Measurements from ENCODE around the gene TOM1. TPM values are rescaled to one million over a fixed set of nuclear protein-coding genes. Genes with fewer than 3 reads are reported as not detected.
A peak's percentile ranks its signal among the peaks of the same experiment; 100 is the strongest.

TOM1 gene
- total RNA-seq = 10 to 100 TPM; 23.7 to 29.5 TPM

- ATAC-seq (peak; percentile 97), DNase-seq (peak; percentile 97)
- peaks cover 5% of the 10 kb centered on the region for H3K36me3 Mint-ChIP-seq (ENCODE audit: low read depth)
- no peaks in the 10 kb centered on the region for H3K27me3 Mint-ChIP-seq
- H3K27ac Mint-ChIP-seq = peak within 1 kb of the TSS; percentile 84
- no peaks in the 10 kb centered on the region for H3K9me3 Mint-ChIP-seq (ENCODE audit: low read depth)
- H3K4me1 Mint-ChIP-seq = peaks cover 35% of the 10 kb centered on the region
- intact Hi-C loops (cut with DNase I, micrococcal nuclease) = loop anchor here (1.0 to 10.0 kb wide), 12 partner anchors 13 to 1205 kb away; partner anchors contain the start of genes APOL6 (in 1 of the 2), FOXRED2 (in 1 of the 2), HMGXB4 (in 1 of the 2) and MCM5 (in 1 of the 2)
- POLR2A ChIA-PET = interaction anchor here (0.6 to 1.2 kb wide), 5 partner anchors 10 to 42 kb away, joined by 3 to 7 read pairs (median 3); no protein-coding TSS in a partner anchor
- H3K4me3 Mint-ChIP-seq = peak within 1 kb of the TSS; percentile 83
- CTCF ChIA-PET = interaction anchor here (0.7 to 1.4 kb wide), 6 partner anchors 10 to 253 kb away, joined by 3 to 6 read pairs (median 3); partner anchors contain the start of gene MCM5
These were observed at the start of gene TOM1 for GRCh38 chr22:35299673-35300499. TOM1 (plus strand) TSS chr22:35299894; CDS start chr22:35299929, 35 bp downstream.

- no peak for ATAC-seq
- Mint-ChIP-seq H3K27ac (no peak overlapping the region), H3K4me3 (no peak overlapping the region), H3K9me3 (ENCODE audit: low read depth) (no peaks in the 10 kb centered on the region), H3K27me3 (peaks cover 11% of the 10 kb centered on the region), H3K36me3 (ENCODE audit: low read depth) (no peaks in the 10 kb centered on the region), H3K4me1 (peaks cover 3% of the 10 kb centered on the region)
- ChIA-PET CTCF (no interaction called here), POLR2A (no interaction called here)
- intact Hi-C loops (cut with DNase I, micrococcal nuclease) = loop anchor here in 1 of 2 experiments (10.0 kb wide), 1 partner anchor 85 kb away; no protein-coding TSS in a partner anchor
- DNase-seq = no peak
These were observed 49.5 kb upstream of the TOM1 start for GRCh38 chr22:35250156-35250555.

GRCh38 chr22:35253946-35254345 lies 45.7 kb upstream of the TOM1 start:
- Mint-ChIP-seq H3K9me3 (ENCODE audit: low read depth) (no peaks in the 10 kb centered on the region), H3K4me1 (peaks cover 21% of the 10 kb centered on the region), H3K36me3 (ENCODE audit: low read depth) (peaks cover 11% of the 10 kb centered on the region), H3K4me3 (no peak overlapping the region), H3K27ac (no peak overlapping the region), H3K27me3 (peaks cover 4% of the 10 kb centered on the region)
- DNase-seq = no peak
- POLR2A ChIA-PET = interaction anchor here (0.7 kb wide), 1 partner anchor 97 kb away, joined by 4 read pairs; no protein-coding TSS in a partner anchor
- ATAC-seq = no peak
- CTCF ChIA-PET = no interaction called here
- intact Hi-C loops (cut with DNase I, micrococcal nuclease) = loop anchor here in 1 of 2 experiments (10.0 kb wide), 1 partner anchor 81 kb away; no protein-coding TSS in a partner anchor

- ATAC-seq (peak; percentile 19), DNase-seq (no peak)
- ChIA-PET POLR2A (interaction anchor here (0.6 to 1.8 kb wide), 4 partner anchors 10 to 827 kb away, joined by 3 to 8 read pairs (median 6); no protein-coding TSS in a partner anchor), CTCF (interaction anchor here (1.1 kb wide), 1 partner anchor 25 kb away, joined by 4 read pairs; no protein-coding TSS in a partner anchor)
- Mint-ChIP-seq H3K27ac (peak overlapping the region; percentile 81), H3K4me3 (peak overlapping the region; percentile 91), H3K9me3 (ENCODE audit: low read depth) (no peaks in the 10 kb centered on the region), H3K4me1 (peaks cover 29% of the 10 kb centered on the region), H3K36me3 (ENCODE audit: low read depth) (peaks cover 21% of the 10 kb centered on the region), H3K27me3 (no peaks in the 10 kb centered on the region)
- intact Hi-C loops (cut with DNase I, micrococcal nuclease) = loop anchor here (1.0 to 10.0 kb wide), 4 partner anchors 42 to 143 kb away; partner anchors contain the start of genes MCM5 (in 1 of the 2) and TOM1 (in 1 of the 2)
These were observed 42.7 kb upstream of the TOM1 start for GRCh38 chr22:35257002-35257320.

- intact Hi-C loops (cut with DNase I, micrococcal nuclease) = loop anchor here (1.0 to 10.0 kb wide), 4 partner anchors 42 to 143 kb away; partner anchors contain the start of genes TOM1 (in 2 of the 2) and MCM5 (in 1 of the 2)
- Mint-ChIP-seq H3K36me3 (ENCODE audit: low read depth) (peaks cover 27% of the 10 kb centered on the region), H3K4me3 (peak within 1 kb of the TSS; percentile 91), H3K27me3 (no peaks in the 10 kb centered on the region), H3K9me3 (ENCODE audit: low read depth) (no peaks in the 10 kb centered on the region), H3K4me1 (peaks cover 26% of the 10 kb centered on the region), H3K27ac (peak within 1 kb of the TSS; percentile 90)
- ChIA-PET CTCF (interaction anchor here (1.1 kb wide), 3 partner anchors 12 to 123 kb away, joined by 3 to 4 read pairs (median 4); partner anchors contain the start of gene HMOX1), POLR2A (interaction anchor here (0.6 to 1.8 kb wide), 8 partner anchors 10 to 826 kb away, joined by 3 to 8 read pairs (median 5); partner anchors contain the start of gene TOM1)
- DNase-seq = peak; percentile 93
- ATAC-seq = peak; percentile 92
These were observed 42.1 kb upstream of the TOM1 start, which contains the start of gene HMGXB4 for GRCh38 chr22:35257321-35258190. HMGXB4 (plus strand) TSS chr22:35257493; CDS start chr22:35262391, 4,898 bp downstream.

GRCh38 chr22:35258191-35258988 lies 41.3 kb upstream of the TOM1 start:
- Mint-ChIP-seq H3K27ac (peak overlapping the region; percentile 90), H3K4me3 (peak overlapping the region; percentile 91)
- CTCF ChIA-PET = interaction anchor here (0.9 to 1.1 kb wide), 4 partner anchors 11 to 122 kb away, joined by 3 to 4 read pairs (median 4); partner anchors contain the start of gene HMOX1

GRCh38 chr22:35264986-35265385 lies 34.7 kb upstream of the TOM1 start:
- ChIA-PET CTCF (interaction anchor here (1.5 kb wide), 1 partner anchor 33 kb away, joined by 4 read pairs; no protein-coding TSS in a partner anchor), POLR2A (no interaction called here)

More at GRCh38 chr22:35258191-35258988, 41.3 kb upstream of the TOM1 start:
- POLR2A ChIA-PET = interaction anchor here (0.6 to 1.8 kb wide), 7 partner anchors 9 to 219 kb away, joined by 3 to 7 read pairs (median 5); partner anchors contain the start of gene TOM1
- no peaks in the 10 kb centered on the region for H3K9me3 Mint-ChIP-seq (ENCODE audit: low read depth)
- peaks cover 31% of the 10 kb centered on the region for H3K36me3 Mint-ChIP-seq (ENCODE audit: low read depth)
- ATAC-seq = no peak
- peaks cover 26% of the 10 kb centered on the region for H3K4me1 Mint-ChIP-seq
- H3K27me3 Mint-ChIP-seq = no peaks in the 10 kb centered on the region
- intact Hi-C loops (cut with DNase I, micrococcal nuclease) = loop anchor here in 1 of 2 experiments (1.0 to 10.0 kb wide), 2 partner anchors 41 to 76 kb away; partner anchors contain the start of gene TOM1
- DNase-seq = peak; percentile 13

GRCh38 chr22:35266277-35266676 lies 33.4 kb upstream of the TOM1 start:
- Mint-ChIP-seq H3K4me3 (no peak overlapping the region), H3K27ac (no peak overlapping the region), H3K36me3 (ENCODE audit: low read depth) (peaks cover 58% of the 10 kb centered on the region), H3K9me3 (ENCODE audit: low read depth) (no peaks in the 10 kb centered on the region), H3K27me3 (no peaks in the 10 kb centered on the region), H3K4me1 (peaks cover 10% of the 10 kb centered on the region)
- CTCF ChIA-PET = interaction anchor here (1.4 to 1.6 kb wide), 2 partner anchors 9 to 12 kb away, joined by 4 to 9 read pairs; no protein-coding TSS in a partner anchor
- DNase-seq (no peak), ATAC-seq (no peak)
- POLR2A ChIA-PET = interaction anchor here (0.6 kb wide), 1 partner anchor 107 kb away, joined by 3 read pairs; no protein-coding TSS in a partner anchor
- intact Hi-C loops (cut with DNase I, micrococcal nuclease) = no loop called here

More at GRCh38 chr22:35264986-35265385, 34.7 kb upstream of the TOM1 start:
- no peaks in the 10 kb centered on the region for H3K27me3 Mint-ChIP-seq
- H3K27ac Mint-ChIP-seq = no peak overlapping the region
- no peaks in the 10 kb centered on the region for H3K9me3 Mint-ChIP-seq (ENCODE audit: low read depth)
- H3K4me1 Mint-ChIP-seq = peaks cover 10% of the 10 kb centered on the region
- peaks cover 55% of the 10 kb centered on the region for H3K36me3 Mint-ChIP-seq (ENCODE audit: low read depth)
- intact Hi-C loops (cut with DNase I, micrococcal nuclease) = no loop called here
- ATAC-seq (no peak), DNase-seq (no peak)
- H3K4me3 Mint-ChIP-seq = no peak overlapping the region

- ATAC-seq = no peak
- intact Hi-C loops (cut with DNase I, micrococcal nuclease) = no loop called here
- Mint-ChIP-seq H3K4me1 (peaks cover 34% of the 10 kb centered on the region), H3K27me3 (no peaks in the 10 kb centered on the region), H3K9me3 (ENCODE audit: low read depth) (no peaks in the 10 kb centered on the region), H3K27ac (no peak overlapping the region), H3K4me3 (no peak overlapping the region), H3K36me3 (ENCODE audit: low read depth) (peaks cover 54% of the 10 kb centered on the region)
- POLR2A ChIA-PET = no interaction called here
- DNase-seq = no peak
- CTCF ChIA-PET = interaction anchor here (1.0 to 1.1 kb wide), 2 partner anchors 11 to 19 kb away, joined by 3 read pairs; no protein-coding TSS in a partner anchor
These were observed 30.1 kb upstream of the TOM1 start for GRCh38 chr22:35269630-35270029.
